Natural killer cell (primary cell): ENCODE data around the gene UNC5B. TPM values are rescaled to one million over a fixed set of nuclear protein-coding genes. Genes with fewer than 3 reads are reported as not detected.
A peak's percentile ranks its signal among the peaks of the same experiment; 100 is the strongest.

Experiments
- ATAC-seq, 3 donors: fragments of 150-1000 bp in 2 of 3; fragments of 200-7000 bp in 1 of 3; cut with Tn5 transposase; 1 replicate in 1 of 3; 2 replicates in 2 of 3; pipeline ENCODE4 v1.10.0; 2021; ENCODE audit warnings: mild to moderate bottlenecking in 2 of 3, moderate library complexity in 2 of 3
- DNase-seq, 2 donors: peaks; one replicate each; pipeline versions ENCODE4 v3.0.0 to v3.0.0-alpha.2; 2013 to 2021; ENCODE audit warnings: mixed read lengths in 1 of 2
- H3K27ac ChIP-seq: one replicate; pipeline ENCODE4 v1.5.1; 2013; ENCODE audit warnings: mild to moderate bottlenecking, low read length
- H3K27me3 ChIP-seq: one replicate; pipeline ENCODE4 v1.6.1; 2013; ENCODE audit warnings: low read length; ENCODE audit not compliant: control insufficient read depth, insufficient read depth
- H3K36me3 ChIP-seq: one replicate; pipeline ENCODE4 v1.6.1; 2013; ENCODE audit warnings: low read length; ENCODE audit not compliant: control insufficient read depth, insufficient read depth
- H3K4me1 ChIP-seq: one replicate; pipeline ENCODE4 v1.6.1; 2013; ENCODE audit warnings: low read length; ENCODE audit not compliant: control insufficient read depth, insufficient read depth
- H3K4me3 ChIP-seq: one replicate; pipeline ENCODE4 v1.5.1; 2013; ENCODE audit warnings: low read length
- H3K9me3 ChIP-seq: one replicate; pipeline ENCODE4 v1.6.1; 2013; ENCODE audit warnings: low read length; ENCODE audit not compliant: control insufficient read depth, insufficient read depth
- H3K27ac Mint-ChIP-seq, 2 donors: one replicate each; pipeline ENCODE4 v1.8.0; 2022; ENCODE audit warnings: mild to moderate bottlenecking in 2 of 2, mixed read lengths in 2 of 2, moderate library complexity in 1 of 2
- H3K27me3 Mint-ChIP-seq, 2 donors: one replicate each; pipeline ENCODE4 v1.8.0; 2022; ENCODE audit warnings: low read depth in 2 of 2, mixed read lengths in 2 of 2
- H3K36me3 Mint-ChIP-seq: one replicate; pipeline ENCODE4 v1.8.0; 2022; ENCODE audit warnings: mixed read lengths
- H3K4me1 Mint-ChIP-seq, 2 donors: one replicate each; pipeline ENCODE4 v1.8.0; 2022; ENCODE audit warnings: mixed read lengths in 2 of 2
- H3K4me3 Mint-ChIP-seq: one replicate; pipeline ENCODE4 v1.8.0; 2022; ENCODE audit warnings: mild to moderate bottlenecking, moderate library complexity, mixed read lengths
- H3K9me3 Mint-ChIP-seq, 2 donors: one replicate each; pipeline ENCODE4 v1.8.0; 2022; ENCODE audit warnings: mixed read lengths in 2 of 2
- CTCF ChIP-seq: fragments of 200-600 bp; IDR thresholded peaks from one replicate; pipeline ENCODE4 v1.8.0; 2022; ENCODE audit warnings: antibody characterized with exemption
- WGBS: methylation state at CpG from one replicate; pipeline ENCODE4 v1.1.7; 2013; ENCODE audit warnings: missing lambda C conversion rate; ENCODE audit not compliant: insufficient coverage; 5-methylcytosine and 5-hydroxymethylcytosine counted together
- intact Hi-C: fragments of 100-400 bp; cut with micrococcal nuclease; formaldehyde crosslinking; loops from one replicate; pipeline ENCODE4 v1.14.2; 2022
- total RNA-seq, 4 donors: library from RNA; stranded (reverse); fragments of 120-200 nt in 1 of 4; gene quantifications; one replicate each; pipeline versions ENCODE4 v1.2.3 to v1.2.4, GENCODE V29; 2013 to 2022

UNC5B gene
- total RNA-seq, 3 donors from 2014 or later (not counting 1 experiment from before 2014, with no cell fraction given), result 0.09 to 0.65 (median 0.09) TPM

GRCh38 chr10:71209352-71209715, 3.0 kb upstream of the UNC5B start:
- Mint-ChIP-seq H3K36me3 (no peaks in the 10 kb centered on the region), H3K4me3 (no peak overlapping the region), H3K4me1 (peaks cover 0 to 4% of the 10 kb centered on the region in 2 donors), H3K9me3 (no peaks in the 10 kb centered on the region), H3K27ac (no peak overlapping the region), H3K27me3 (peaks cover 48 to 79% of the 10 kb centered on the region in 2 donors)
- Histone ChIP-seq H3K36me3 (no peaks in the 10 kb centered on the region), H3K9me3 (no peaks in the 10 kb centered on the region), H3K27me3 (peaks cover 26% of the 10 kb centered on the region), H3K4me1 (peaks cover 18% of the 10 kb centered on the region), H3K4me3 (no peak overlapping the region), H3K27ac (no peak overlapping the region)
- 42% methylated on average over 2 of the region's 4 CpGs for WGBS
- ATAC-seq (no peak), DNase-seq (no peak)
- peak; percentile 31 for TF ChIP-seq CTCF
- intact Hi-C loops, result loop anchor here (1.0 kb wide), 1 partner anchor 284 kb away; no protein-coding TSS in a partner anchor

- no peak for DNase-seq
These were observed 2.4 kb upstream of the UNC5B start for GRCh38 chr10:71209731-71210541.

GRCh38 chr10:71210542-71210871, 1.9 kb upstream of the UNC5B start:
- no peaks in the 10 kb centered on the region for H3K36me3 ChIP-seq
- intact Hi-C loops, result no loop called here
- 62% methylated on average over 5 of the region's 5 CpGs for WGBS
- Mint-ChIP-seq H3K4me3 (peak overlapping the region; percentile 5), H3K27ac (no peak overlapping the region), H3K27me3 (peaks cover 44 to 76% of the 10 kb centered on the region in 2 donors), H3K4me1 (peaks cover 0 to 4% of the 10 kb centered on the region in 2 donors), H3K36me3 (no peaks in the 10 kb centered on the region), H3K9me3 (no peaks in the 10 kb centered on the region)
- DNase-seq (no peak), ATAC-seq (no peak)
- H3K27ac ChIP-seq, result no peak overlapping the region
- no peak overlapping the region for H3K4me3 ChIP-seq
- no peaks in the 10 kb centered on the region for H3K9me3 ChIP-seq
- H3K27me3 ChIP-seq, result peaks cover 28% of the 10 kb centered on the region
- H3K4me1 ChIP-seq, result peaks cover 18% of the 10 kb centered on the region
- TF ChIP-seq CTCF, result no peak

More at GRCh38 chr10:71209731-71210541, 2.4 kb upstream of the UNC5B start:
- Mint-ChIP-seq H3K4me3 (no peak overlapping the region), H3K36me3 (no peaks in the 10 kb centered on the region), H3K4me1 (peaks cover 0 to 4% of the 10 kb centered on the region in 2 donors), H3K27me3 (peaks cover 47 to 79% of the 10 kb centered on the region in 2 donors), H3K27ac (no peak overlapping the region), H3K9me3 (no peaks in the 10 kb centered on the region)
- Histone ChIP-seq H3K27me3 (peaks cover 27% of the 10 kb centered on the region), H3K4me1 (peaks cover 18% of the 10 kb centered on the region), H3K36me3 (no peaks in the 10 kb centered on the region), H3K27ac (no peak overlapping the region), H3K9me3 (no peaks in the 10 kb centered on the region), H3K4me3 (no peak overlapping the region)
- WGBS, result 59% methylated on average over 4 of the region's 5 CpGs
- no peak for ATAC-seq
- intact Hi-C loops, result loop anchor here (1.0 kb wide), 1 partner anchor 285 kb away; no protein-coding TSS in a partner anchor
- TF ChIP-seq CTCF, result no peak
